Ascending aorta (tissue), 2 donors: ENCODE data around the gene BIVM. TPM values are rescaled to one million over a fixed set of nuclear protein-coding genes. Genes with fewer than 3 reads are reported as not detected.

Source experiments
- DNase-seq, 2 donors: peaks; one replicate each; pipeline ENCODE4 v3.0.0-alpha.2; 2019; ENCODE audit warnings: low spot score in 2 of 2
- H3K27ac ChIP-seq, 2 donors: fragments of 200-600 bp; sonication (generic); one replicate each; pipeline ENCODE4 v1.5.1; 2016 to 2017; ENCODE audit warnings: mild to moderate bottlenecking in 1 of 2
- H3K27me3 ChIP-seq: fragments of 200-600 bp; sonication (generic); one replicate; pipeline ENCODE4 v1.5.1; 2017
- H3K36me3 ChIP-seq, 2 donors: fragments of 200-600 bp; sonication (generic); one replicate each; pipeline ENCODE4 v1.5.1; 2016
- H3K4me1 ChIP-seq, 2 donors: fragments of 200-600 bp; sonication (generic); one replicate each; pipeline ENCODE4 v1.5.1; 2016 to 2017; ENCODE audit warnings: mild to moderate bottlenecking in 1 of 2
- H3K4me3 ChIP-seq, 2 donors: fragments of 200-600 bp; sonication (generic); one replicate each; pipeline ENCODE4 v1.5.1; 2016 to 2017; ENCODE audit warnings: mild to moderate bottlenecking in 1 of 2
- H3K9me3 ChIP-seq, 2 donors: fragments of 200-600 bp; sonication (generic); one replicate each; pipeline ENCODE4 v1.5.1; 2016
- intact Hi-C: fragments of 100-400 bp; cut with DNase I; formaldehyde crosslinking; loops from one replicate; pipeline ENCODE4 v1.15.1; 2023
- total RNA-seq: library from RNA; depleted of rRNA; stranded (reverse); fragments of >200 nt; gene quantifications from one replicate; pipeline ENCODE4 v1.1.0, GENCODE V29; 2016
- TF ChIP-seq, protein P1 (sequence below), 3 experiments: fragments of 200-600 bp in 2 of 3; fragments of 450-650 bp in 1 of 3; sonication (generic) in 2 of 3; IDR thresholded peaks; one replicate each; pipeline ENCODE4 v1.5.1; 2016 to 2019; ENCODE audit warnings: antibody characterized with exemption in 3 of 3, mild to moderate bottlenecking in 1 of 3, moderate library complexity in 1 of 3

Gene BIVM
- total RNA-seq, 1 donor from 2014 or later = 19.1 TPM

- Histone ChIP-seq H3K27ac (no peak overlapping the region), H3K27me3 (no peaks in the 10 kb centered on the region), H3K4me3 (no peak overlapping the region), H3K9me3 (no peaks in the 10 kb centered on the region), H3K4me1 (peaks cover 0 to 2% of the 10 kb centered on the region in 2 donors), H3K36me3 (peaks cover 36 to 58% of the 10 kb centered on the region in 2 donors)
- DNase-seq = no peak
- intact Hi-C loops = no loop called here
- TF ChIP-seq, protein P1, sequence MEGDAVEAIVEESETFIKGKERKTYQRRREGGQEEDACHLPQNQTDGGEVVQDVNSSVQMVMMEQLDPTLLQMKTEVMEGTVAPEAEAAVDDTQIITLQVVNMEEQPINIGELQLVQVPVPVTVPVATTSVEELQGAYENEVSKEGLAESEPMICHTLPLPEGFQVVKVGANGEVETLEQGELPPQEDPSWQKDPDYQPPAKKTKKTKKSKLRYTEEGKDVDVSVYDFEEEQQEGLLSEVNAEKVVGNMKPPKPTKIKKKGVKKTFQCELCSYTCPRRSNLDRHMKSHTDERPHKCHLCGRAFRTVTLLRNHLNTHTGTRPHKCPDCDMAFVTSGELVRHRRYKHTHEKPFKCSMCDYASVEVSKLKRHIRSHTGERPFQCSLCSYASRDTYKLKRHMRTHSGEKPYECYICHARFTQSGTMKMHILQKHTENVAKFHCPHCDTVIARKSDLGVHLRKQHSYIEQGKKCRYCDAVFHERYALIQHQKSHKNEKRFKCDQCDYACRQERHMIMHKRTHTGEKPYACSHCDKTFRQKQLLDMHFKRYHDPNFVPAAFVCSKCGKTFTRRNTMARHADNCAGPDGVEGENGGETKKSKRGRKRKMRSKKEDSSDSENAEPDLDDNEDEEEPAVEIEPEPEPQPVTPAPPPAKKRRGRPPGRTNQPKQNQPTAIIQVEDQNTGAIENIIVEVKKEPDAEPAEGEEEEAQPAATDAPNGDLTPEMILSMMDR (IDR thresholded peaks at IDR 0.05) = no peak
Measured at GRCh38 chr13:102875256-102875655, 76.3 kb downstream of the BIVM start.

DNA sequence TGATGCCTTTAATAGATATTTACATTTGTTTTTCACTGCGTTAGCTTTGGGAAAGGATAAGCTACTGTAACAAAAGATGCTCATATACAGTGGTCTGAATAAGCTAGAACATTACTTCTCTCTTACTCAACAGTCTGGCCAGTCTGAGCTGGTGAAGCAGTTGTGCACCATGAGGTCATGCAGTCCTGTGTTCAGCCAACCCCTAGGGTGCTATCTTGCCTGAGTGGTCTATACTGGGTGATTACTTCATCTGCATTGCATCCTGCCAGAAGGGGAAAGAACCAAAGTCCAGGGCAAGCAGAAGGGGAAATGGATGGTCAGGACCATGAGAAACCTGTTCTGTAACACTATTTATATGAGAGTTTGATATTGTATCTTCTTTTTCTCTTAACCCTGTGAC is 78.4 kb downstream of the BIVM start:
- Histone ChIP-seq H3K4me1 (no peaks in the 10 kb centered on the region), H3K4me3 (no peak overlapping the region), H3K27ac (no peak overlapping the region), H3K27me3 (no peaks in the 10 kb centered on the region), H3K9me3 (no peaks in the 10 kb centered on the region), H3K36me3 (peaks cover 34 to 52% of the 10 kb centered on the region in 2 donors)
- intact Hi-C loops = no loop called here
- no peak for DNase-seq
- TF ChIP-seq, protein P1 (IDR thresholded peaks at IDR 0.05) = no peak

GRCh38 chr13:102878481-102878880 is 79.6 kb downstream of the BIVM start:
- intact Hi-C loops = no loop called here
- H3K4me1 ChIP-seq = no peaks in the 10 kb centered on the region
- no peaks in the 10 kb centered on the region for H3K27me3 ChIP-seq
- peaks cover 24 to 40% of the 10 kb centered on the region in 2 donors for H3K36me3 ChIP-seq
- DNase-seq = no peak
- no peak overlapping the region for H3K4me3 ChIP-seq
- no peak overlapping the region for H3K27ac ChIP-seq
- TF ChIP-seq, protein P1 (IDR thresholded peaks at IDR 0.05) = no peak
- H3K9me3 ChIP-seq = no peaks in the 10 kb centered on the region

DNA sequence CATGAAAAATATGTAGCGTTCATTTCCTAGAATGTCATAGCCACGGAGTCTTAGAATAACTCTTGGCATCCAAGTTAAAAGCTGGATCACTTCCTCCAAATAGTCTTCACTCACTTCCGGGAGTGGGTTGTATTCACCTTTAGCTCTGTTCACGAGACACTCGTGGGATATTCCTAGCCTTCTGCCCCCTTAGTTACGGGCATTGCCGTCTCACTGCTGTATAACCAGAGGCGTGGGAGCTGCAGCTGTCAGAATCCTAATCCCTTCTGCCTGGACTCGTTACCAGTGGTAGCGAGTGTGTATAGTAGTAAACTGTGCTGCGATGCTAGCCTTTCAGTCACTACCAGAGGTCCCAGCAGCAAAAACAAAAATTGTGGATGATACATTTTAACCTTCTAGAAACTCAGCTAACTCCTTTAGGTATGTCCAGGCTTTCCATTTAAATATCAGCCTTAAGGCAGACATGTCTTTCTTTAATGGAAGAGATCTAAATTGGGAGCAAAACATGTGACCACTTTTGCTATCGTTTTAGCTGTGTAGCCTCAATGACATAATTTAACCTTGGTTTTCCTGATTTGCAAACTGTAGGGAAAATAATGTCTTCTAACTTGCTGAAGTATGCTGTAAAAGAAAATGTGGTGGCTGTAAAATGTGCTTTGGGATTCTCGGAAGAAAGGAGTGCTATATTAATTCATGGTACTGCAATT is 81.0 kb downstream of the BIVM start:
- intact Hi-C loops = no loop called here
- H3K4me3 ChIP-seq = no peak overlapping the region
- H3K27ac ChIP-seq = no peak overlapping the region
- no peaks in the 10 kb centered on the region for H3K9me3 ChIP-seq
- TF ChIP-seq, protein P1 (IDR thresholded peaks at IDR 0.05) = no peak
- no peak for DNase-seq
- H3K36me3 ChIP-seq = peaks cover 19 to 25% of the 10 kb centered on the region in 2 donors
- no peaks in the 10 kb centered on the region for H3K4me1 ChIP-seq
- H3K27me3 ChIP-seq = no peaks in the 10 kb centered on the region

DNA sequence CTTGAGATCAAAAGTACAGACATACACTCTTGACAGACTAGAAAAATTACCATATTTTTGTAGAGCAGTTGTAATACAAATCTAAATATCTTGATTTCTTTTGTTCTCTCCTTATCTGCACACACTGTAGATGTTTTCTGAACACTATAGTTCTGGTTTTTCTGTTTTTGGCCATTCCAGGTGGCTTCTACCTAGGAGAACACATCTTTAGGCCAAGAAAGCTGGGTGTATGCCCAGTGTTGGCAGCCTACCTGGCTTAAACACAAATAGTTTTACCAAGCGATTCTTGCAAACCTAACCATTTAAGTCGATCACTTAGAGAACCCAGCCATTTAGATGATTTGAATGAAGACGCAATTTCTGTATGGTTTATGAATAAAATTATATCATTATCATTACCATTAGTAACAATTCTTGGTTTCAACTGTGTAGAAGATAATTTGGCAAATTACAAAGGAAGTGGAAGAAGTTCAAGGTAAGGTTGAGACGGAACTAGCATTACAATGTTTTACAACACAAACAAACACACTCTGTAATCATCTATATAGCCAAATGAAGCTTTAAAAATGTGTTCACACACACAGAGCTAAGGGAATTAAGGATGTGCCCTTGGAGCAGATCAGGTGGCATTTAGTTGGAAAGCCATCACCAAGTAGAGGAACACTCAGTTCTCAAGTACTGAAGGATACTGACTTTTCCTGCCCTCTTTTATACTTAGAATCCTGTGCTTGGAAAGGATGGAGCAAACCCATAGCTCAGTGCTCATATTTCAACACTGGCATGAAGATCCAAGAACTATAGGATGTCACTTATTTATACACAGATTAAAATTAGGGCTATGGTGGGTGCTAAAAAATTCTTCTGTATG is 83.1 kb downstream of the BIVM start:
- Histone ChIP-seq H3K36me3 (peaks cover 4 to 6% of the 10 kb centered on the region in 2 donors), H3K27me3 (no peaks in the 10 kb centered on the region), H3K9me3 (no peaks in the 10 kb centered on the region), H3K4me1 (no peaks in the 10 kb centered on the region), H3K27ac (no peak overlapping the region), H3K4me3 (no peak overlapping the region)
- intact Hi-C loops = no loop called here
- no peak for DNase-seq
- TF ChIP-seq, protein P1 (IDR thresholded peaks at IDR 0.05) = no peak

Other genes starting within 250 kb of the BIVM start
- 21.4 TPM for gene TPP2, start 202.1 kb upstream of the BIVM start, total RNA-seq
- not detected for gene METTL21C, start 104.1 kb upstream of the BIVM start, total RNA-seq
- 1.4 TPM for gene TEX30, start 25.3 kb upstream of the BIVM start, total RNA-seq
- gene POGLUT2, start 143 bp upstream of the BIVM start, total RNA-seq = 38.0 TPM
- gene ERCC5, start 46.9 kb downstream of the BIVM start, total RNA-seq = 26.2 TPM